ENCODE data around the gene INPPL1.
"Not testable (repeated sequence)": the region's sequence is repeated elsewhere in the genome, so short reads cannot be mapped to it uniquely, and the experiment has no call there.

Gene INPPL1

GRCh38 chr11:72247584-72247983 is 23.0 kb downstream of the INPPL1 start:
- no peak for DNase-seq

GRCh38 chr11:72249961-72250360 is 25.4 kb downstream of the INPPL1 start:
- no peak for DNase-seq

GRCh38 chr11:72250661-72251464 is 26.3 kb downstream of the INPPL1 start:
- DNase-seq, result no peak

- DNase-seq, result no peak
These were observed 27.0 kb downstream of the INPPL1 start for GRCh38 chr11:72251614-72252013.

GRCh38 chr11:72253392-72253791 is 28.8 kb downstream of the INPPL1 start:
- DNase-seq, result no peak

GRCh38 chr11:72254299-72254993 is 29.9 kb downstream of the INPPL1 start:
- no peak for DNase-seq

- no peak for DNase-seq
These were observed 33.0 kb downstream of the INPPL1 start for GRCh38 chr11:72257570-72257969.

- no peak for DNase-seq
These were observed 34.9 kb downstream of the INPPL1 start for GRCh38 chr11:72259490-72259889.

- no peak for DNase-seq
These were observed 36.0 kb downstream of the INPPL1 start for GRCh38 chr11:72260574-72260973.

GRCh38 chr11:72263361-72263760 is 38.8 kb downstream of the INPPL1 start:
- no peak for DNase-seq

- no peak for DNase-seq
These were observed 41.4 kb downstream of the INPPL1 start for GRCh38 chr11:72265951-72266350.

- not testable (repeated sequence) for DNase-seq
These were observed 42.4 kb downstream of the INPPL1 start for GRCh38 chr11:72266960-72267359.

- no peak for DNase-seq
These were observed 43.5 kb downstream of the INPPL1 start for GRCh38 chr11:72267956-72268617.

- DNase-seq, result no peak
These were observed 47.4 kb downstream of the INPPL1 start for GRCh38 chr11:72271980-72272379.

- DNase-seq, result no peak
These were observed 49.9 kb downstream of the INPPL1 start for GRCh38 chr11:72274435-72274834.

- no peak for DNase-seq
These were observed 54.3 kb downstream of the INPPL1 start for GRCh38 chr11:72278905-72279304.

GRCh38 chr11:72280037-72280436 is 55.5 kb downstream of the INPPL1 start:
- no peak for DNase-seq

- no peak for DNase-seq
These were observed 56.3 kb downstream of the INPPL1 start for GRCh38 chr11:72280726-72281315.

- DNase-seq, result no peak
These were observed 59.4 kb downstream of the INPPL1 start for GRCh38 chr11:72283947-72284346.

GRCh38 chr11:72287293-72287692 is 62.7 kb downstream of the INPPL1 start:
- DNase-seq, result no peak
